Measurements from ENCODE around the gene UBR4. TPM values are rescaled to one million over a fixed set of nuclear protein-coding genes. Genes with fewer than 3 reads are reported as not detected.
A peak's percentile ranks its signal among the peaks of the same experiment; 100 is the strongest.

Gene UBR4
- polyA plus RNA-seq, 1 donor (not counting 4 experiments of a cell fraction or from before 2014, with no cell fraction given), result 39.0 TPM

DNA sequence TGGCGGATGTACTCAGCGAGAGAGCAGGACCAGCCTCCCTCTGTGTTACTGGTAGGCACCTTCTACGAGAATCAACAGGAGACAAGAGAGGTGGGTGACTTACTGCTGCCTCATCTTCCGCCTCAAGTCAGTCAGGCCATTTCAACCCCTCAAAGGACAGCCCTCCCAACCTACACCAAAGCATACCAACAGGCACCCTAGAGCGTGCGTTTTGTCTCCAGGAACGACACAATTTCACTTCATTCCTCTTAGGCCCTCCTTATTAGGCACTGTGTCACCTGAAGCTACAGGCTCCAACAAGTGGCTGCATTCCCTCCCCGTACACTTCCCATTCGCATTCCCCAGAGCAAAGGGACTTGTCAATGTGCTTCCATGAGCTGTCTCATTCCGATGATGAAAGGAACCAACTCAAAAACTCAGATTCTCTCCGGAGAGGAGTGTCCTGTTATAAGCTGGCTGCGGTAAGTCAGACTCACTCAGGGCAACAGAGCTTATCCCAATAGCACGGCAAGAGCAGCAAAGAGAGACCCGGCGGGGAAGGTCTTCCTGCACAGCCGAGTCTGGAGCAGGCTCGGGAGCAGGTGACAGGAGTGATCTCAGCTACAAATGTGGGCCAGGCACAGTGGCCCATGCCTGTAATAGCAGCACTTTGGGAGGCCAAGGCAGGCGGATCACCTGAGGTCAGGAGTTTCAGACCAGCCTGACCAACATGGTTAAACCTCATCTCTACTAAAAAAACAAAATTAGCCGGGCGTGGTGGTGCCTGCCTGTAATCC, 133.0 kb downstream of the UBR4 start:
- peaks cover 27 to 61% of the 10 kb centered on the region in 2 experiments for H3K36me3 ChIP-seq (ENCODE audit: control insufficient read depth in 2 of 2, extremely low read depth in 1 of 2, insufficient read depth in 2 of 2, low read length in 2 of 2)
- H3K79me2 ChIP-seq (ENCODE audit: control insufficient read depth, insufficient read depth, low read length), result no peaks in the 10 kb centered on the region
- DNase-seq (ENCODE audit: low read depth, low spot score), result peak; percentile 90
- H3K27me3 ChIP-seq (ENCODE audit: control insufficient read depth, extremely low read depth, insufficient read depth, low read length), result no peaks in the 10 kb centered on the region
- no peak overlapping the region for H3K4me3 ChIP-seq (ENCODE audit: control insufficient read depth in 2 of 3, extremely low read depth in 1 of 3, insufficient read depth in 2 of 3, low read depth in 1 of 3, low read length in 3 of 3)
- no peak for TF ChIP-seq CTCF (optimal IDR thresholded peaks at IDR 0.05 in 1 of 3, IDR thresholded peaks at IDR 0.05 in 1 of 3, conservative IDR thresholded peaks at IDR 0.05 in 1 of 3; ENCODE audit: extremely low read depth in 1 of 3, insufficient read depth in 2 of 3, low read length in 3 of 3)
- TF ChIP-seq EZH2 (IDR thresholded peaks at IDR 0.05; ENCODE audit: low read length), result no peak
- H3K4me1 ChIP-seq (ENCODE audit: control insufficient read depth, extremely low read depth, insufficient read depth, low read length), result peaks cover 90% of the 10 kb centered on the region
- no peak overlapping the region for H2AFZ ChIP-seq (ENCODE audit: control insufficient read depth, low read length)
- FAIRE-seq, result peak; percentile 95
- dilution Hi-C loops (cut with MboI; ENCODE audit: extremely low pct_ligation_motif_present, low sequenced_read_pairs), result no loop called here
- no peaks in the 10 kb centered on the region for H4K20me1 ChIP-seq (ENCODE audit: control insufficient read depth, extremely low read depth, insufficient read depth, low read length)
- H3K9ac ChIP-seq (ENCODE audit: control insufficient read depth, extremely low read depth, insufficient read depth, low read length), result peak overlapping the region; percentile 9
- peak overlapping the region; percentile 14 for H3K4me2 ChIP-seq (ENCODE audit: control insufficient read depth, extremely low read depth, insufficient read depth, low read depth, low read length)
- no peaks in the 10 kb centered on the region for H3K9me1 ChIP-seq (ENCODE audit: control insufficient read depth, extremely low read depth, insufficient read depth, low read length)
- H3K9me3 ChIP-seq (ENCODE audit: control insufficient read depth, low read depth, low read length), result no peaks in the 10 kb centered on the region
- H3K27ac ChIP-seq (ENCODE audit: control insufficient read depth, insufficient read depth, low read length), result peak overlapping the region; percentile 87

DNA sequence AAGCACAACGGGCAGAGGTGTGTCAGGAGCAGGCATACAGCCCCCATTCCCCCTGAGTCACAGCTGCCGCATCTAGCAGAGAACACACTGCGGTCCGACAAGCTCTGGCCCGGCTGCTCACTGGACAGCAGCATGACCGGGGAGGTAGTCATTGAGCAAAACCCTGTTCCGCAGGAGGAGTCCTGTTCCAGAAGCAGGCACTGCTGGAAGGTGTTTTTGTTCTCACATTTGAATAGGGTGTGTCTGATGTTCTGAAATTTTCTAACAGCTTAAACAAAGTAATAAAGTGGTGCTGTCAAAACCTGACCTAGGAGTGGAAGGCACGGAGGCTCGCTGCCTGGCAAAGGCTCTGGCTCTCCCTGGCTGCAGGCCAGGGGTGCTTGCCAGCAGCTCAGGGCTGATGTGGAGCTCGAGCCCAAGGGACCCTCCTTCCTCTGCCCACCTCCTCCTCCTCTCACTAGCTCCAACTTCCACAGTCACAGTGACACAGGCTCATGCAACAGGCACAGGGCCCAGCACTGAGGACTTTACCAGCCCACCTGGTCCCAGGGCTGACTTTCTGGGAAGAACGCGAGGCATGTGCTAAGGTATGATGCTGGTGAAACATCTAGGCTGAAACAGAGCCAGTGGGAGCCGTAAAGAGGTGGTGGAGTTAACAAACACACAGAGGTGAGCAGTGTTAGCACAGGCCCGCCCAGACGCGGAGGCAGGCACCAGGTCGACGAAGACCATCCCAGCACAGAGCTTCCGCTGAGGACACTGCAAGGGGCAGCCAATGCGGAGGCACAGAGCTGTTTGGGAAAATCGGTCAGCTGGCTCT, 135.0 kb downstream of the UBR4 start:
- Histone ChIP-seq H3K27me3 (ENCODE audit: control insufficient read depth, extremely low read depth, insufficient read depth, low read length) (no peaks in the 10 kb centered on the region), H3K36me3 (ENCODE audit: control insufficient read depth in 2 of 2, extremely low read depth in 1 of 2, insufficient read depth in 2 of 2, low read length in 2 of 2) (peaks cover 20 to 48% of the 10 kb centered on the region in 2 experiments), H3K79me2 (ENCODE audit: control insufficient read depth, insufficient read depth, low read length) (no peaks in the 10 kb centered on the region), H3K9me1 (ENCODE audit: control insufficient read depth, extremely low read depth, insufficient read depth, low read length) (no peaks in the 10 kb centered on the region), H4K20me1 (ENCODE audit: control insufficient read depth, extremely low read depth, insufficient read depth, low read length) (no peaks in the 10 kb centered on the region), H3K9me3 (ENCODE audit: control insufficient read depth, low read depth, low read length) (no peaks in the 10 kb centered on the region), H3K4me3 (ENCODE audit: control insufficient read depth in 2 of 3, extremely low read depth in 1 of 3, insufficient read depth in 2 of 3, low read depth in 1 of 3, low read length in 3 of 3) (peak overlapping the region in 1 of 3 experiments; percentile 14), H3K4me1 (ENCODE audit: control insufficient read depth, extremely low read depth, insufficient read depth, low read length) (peaks cover 76% of the 10 kb centered on the region), H3K27ac (ENCODE audit: control insufficient read depth, insufficient read depth, low read length) (peak overlapping the region; percentile 87), H3K9ac (ENCODE audit: control insufficient read depth, extremely low read depth, insufficient read depth, low read length) (peak overlapping the region; percentile 65), H2AFZ (ENCODE audit: control insufficient read depth, low read length) (no peak overlapping the region), H3K4me2 (ENCODE audit: control insufficient read depth, extremely low read depth, insufficient read depth, low read depth, low read length) (peak overlapping the region; percentile 59)
- dilution Hi-C loops (cut with MboI; ENCODE audit: extremely low pct_ligation_motif_present, low sequenced_read_pairs), result no loop called here
- peak; percentile 94 for FAIRE-seq
- peak; percentile 91 for DNase-seq (ENCODE audit: low read depth, low spot score)
- TF ChIP-seq CTCF (optimal IDR thresholded peaks at IDR 0.05 in 1 of 3, IDR thresholded peaks at IDR 0.05 in 1 of 3, conservative IDR thresholded peaks at IDR 0.05 in 1 of 3; ENCODE audit: extremely low read depth in 1 of 3, insufficient read depth in 2 of 3, low read length in 3 of 3) (no peak), EZH2 (IDR thresholded peaks at IDR 0.05; ENCODE audit: low read length) (no peak)

Measured in keratinocyte (primary cell).